ENCODE data around the gene TMEM217.

The TMEM217 gene

GRCh38 chr6:37243816-37244370 lies 14.1 kb downstream of the TMEM217 start:
- POLR2A ChIA-PET: interaction anchor here (2.9 kb wide), 1 partner anchor 14 kb away, joined by 11 read pairs; the partner anchor contains the start of genes TBC1D22B and TMEM217
- no peak for DNase-seq (ENCODE audit: extremely low spot score)
- CTCF ChIA-PET: no interaction called here
- TF ChIP-seq LEF1 (IDR thresholded peaks at IDR 0.05; ENCODE audit: borderline replicate concordance) (no peak), HDGF (IDR thresholded peaks at IDR 0.05; ENCODE audit: borderline replicate concordance) (no peak), ZNF384 (IDR thresholded peaks at IDR 0.05) (no peak), NFRKB (IDR thresholded peaks at IDR 0.05) (no peak), SP1 (IDR thresholded peaks at IDR 0.05) (no peak), FOXM1 (IDR thresholded peaks at IDR 0.05; ENCODE audit: borderline replicate concordance) (no peak)

GRCh38 chr6:37243131-37243815 lies 14.7 kb downstream of the TMEM217 start:
- POLR2A ChIA-PET: interaction anchor here (1.1 to 1.4 kb wide), 2 partner anchors 8 to 15 kb away, joined by 4 to 14 read pairs; partner anchors contain the start of genes TBC1D22B and TMEM217
- CTCF ChIA-PET: no interaction called here
- TF ChIP-seq SP1 (IDR thresholded peaks at IDR 0.05) (no peak), FOXK2 (IDR thresholded peaks at IDR 0.05) (no peak), ZNF384 (IDR thresholded peaks at IDR 0.05) (no peak), FOXM1 (IDR thresholded peaks at IDR 0.05; ENCODE audit: borderline replicate concordance) (no peak), ARNT (IDR thresholded peaks at IDR 0.05) (no peak), L3MBTL2 (conservative IDR thresholded peaks at IDR 0.05) (no peak), HDGF (IDR thresholded peaks at IDR 0.05; ENCODE audit: borderline replicate concordance) (no peak), TARDBP (IDR thresholded peaks at IDR 0.05) (no peak), NFRKB (IDR thresholded peaks at IDR 0.05) (no peak), BHLHE40 (IDR thresholded peaks at IDR 0.05; ENCODE audit: borderline replicate concordance) (no peak), PKNOX1 (IDR thresholded peaks at IDR 0.05) (no peak), FOXA1 (IDR thresholded peaks at IDR 0.05) (no peak)
- DNase-seq (ENCODE audit: extremely low spot score): no peak

GRCh38 chr6:37242429-37243052 lies 15.4 kb downstream of the TMEM217 start:
- peak; percentile 37; the same call in 1 of the 2 replicates for TF ChIP-seq PKNOX1 (IDR thresholded peaks at IDR 0.05)
- no peak for TF ChIP-seq ELF4 (IDR thresholded peaks at IDR 0.05)
- POLR2A ChIA-PET: interaction anchor here (1.1 to 1.4 kb wide), 2 partner anchors 9 to 15 kb away, joined by 4 to 14 read pairs; partner anchors contain the start of genes TBC1D22B and TMEM217
- CTCF ChIA-PET: no interaction called here
- DNase-seq (ENCODE audit: extremely low spot score): peak; percentile 9

- ChIA-PET POLR2A (interaction anchor here (1.1 to 1.4 kb wide), 2 partner anchors 10 to 16 kb away, joined by 4 to 14 read pairs; partner anchors contain the start of genes TBC1D22B and TMEM217), CTCF (interaction anchor here (0.8 kb wide), 1 partner anchor 22 kb away, joined by 3 read pairs; no protein-coding TSS in a partner anchor)
- no peak for TF ChIP-seq CTBP1 (IDR thresholded peaks at IDR 0.05; ENCODE audit: borderline replicate concordance)
- TF ChIP-seq BHLHE40 (IDR thresholded peaks at IDR 0.05; ENCODE audit: borderline replicate concordance): no peak
- no peak for TF ChIP-seq ELF4 (IDR thresholded peaks at IDR 0.05)
- no peak for DNase-seq (ENCODE audit: extremely low spot score)
Measured at GRCh38 chr6:37241775-37242428, 16.0 kb downstream of the TMEM217 start.

- TF ChIP-seq LEF1 (IDR thresholded peaks at IDR 0.05; ENCODE audit: borderline replicate concordance) (no peak), SP1 (IDR thresholded peaks at IDR 0.05) (no peak), ARNT (IDR thresholded peaks at IDR 0.05) (no peak), FOXA1 (IDR thresholded peaks at IDR 0.05) (no peak), TARDBP (IDR thresholded peaks at IDR 0.05) (no peak), FOXK2 (IDR thresholded peaks at IDR 0.05) (no peak), SUZ12 (IDR thresholded peaks at IDR 0.05) (no peak), BHLHE40 (IDR thresholded peaks at IDR 0.05; ENCODE audit: borderline replicate concordance) (no peak), CTBP1 (IDR thresholded peaks at IDR 0.05; ENCODE audit: borderline replicate concordance) (no peak), HDGF (IDR thresholded peaks at IDR 0.05; ENCODE audit: borderline replicate concordance) (no peak), ZNF384 (IDR thresholded peaks at IDR 0.05) (no peak), L3MBTL2 (conservative IDR thresholded peaks at IDR 0.05) (no peak), ELF4 (IDR thresholded peaks at IDR 0.05) (no peak)
- no peak for DNase-seq (ENCODE audit: extremely low spot score)
- ChIA-PET POLR2A (interaction anchor here (1.8 kb wide), 1 partner anchor 17 kb away, joined by 10 read pairs; the partner anchor contains the start of genes TBC1D22B and TMEM217), CTCF (interaction anchor here (0.8 kb wide), 1 partner anchor 21 kb away, joined by 3 read pairs; no protein-coding TSS in a partner anchor)
Measured at GRCh38 chr6:37241131-37241530, 16.8 kb downstream of the TMEM217 start.

- CTCF ChIA-PET: interaction anchor here (1.1 kb wide), 1 partner anchor 86 kb away, joined by 3 read pairs; no protein-coding TSS in a partner anchor
- peak; percentile 52 for DNase-seq (ENCODE audit: extremely low spot score)
- TF ChIP-seq ELF4 (IDR thresholded peaks at IDR 0.05) (no peak), SUZ12 (IDR thresholded peaks at IDR 0.05) (no peak), ARNT (IDR thresholded peaks at IDR 0.05) (no peak), L3MBTL2 (conservative IDR thresholded peaks at IDR 0.05) (no peak), CTBP1 (IDR thresholded peaks at IDR 0.05; ENCODE audit: borderline replicate concordance) (no peak), FOXA1 (IDR thresholded peaks at IDR 0.05) (no peak), LEF1 (IDR thresholded peaks at IDR 0.05; ENCODE audit: borderline replicate concordance) (no peak), SP1 (IDR thresholded peaks at IDR 0.05) (no peak), PKNOX1 (IDR thresholded peaks at IDR 0.05) (no peak), HDGF (IDR thresholded peaks at IDR 0.05; ENCODE audit: borderline replicate concordance) (no peak), FOXM1 (IDR thresholded peaks at IDR 0.05; ENCODE audit: borderline replicate concordance) (no peak), ZNF384 (IDR thresholded peaks at IDR 0.05) (no peak), TARDBP (IDR thresholded peaks at IDR 0.05) (no peak)
- POLR2A ChIA-PET: interaction anchor here (1.8 kb wide), 1 partner anchor 18 kb away, joined by 10 read pairs; the partner anchor contains the start of genes TBC1D22B and TMEM217
Measured at GRCh38 chr6:37239950-37240713, 17.8 kb downstream of the TMEM217 start.

All from HEK293T (cell line).